ENCODE results near the gene TMEM184C.

DNA sequence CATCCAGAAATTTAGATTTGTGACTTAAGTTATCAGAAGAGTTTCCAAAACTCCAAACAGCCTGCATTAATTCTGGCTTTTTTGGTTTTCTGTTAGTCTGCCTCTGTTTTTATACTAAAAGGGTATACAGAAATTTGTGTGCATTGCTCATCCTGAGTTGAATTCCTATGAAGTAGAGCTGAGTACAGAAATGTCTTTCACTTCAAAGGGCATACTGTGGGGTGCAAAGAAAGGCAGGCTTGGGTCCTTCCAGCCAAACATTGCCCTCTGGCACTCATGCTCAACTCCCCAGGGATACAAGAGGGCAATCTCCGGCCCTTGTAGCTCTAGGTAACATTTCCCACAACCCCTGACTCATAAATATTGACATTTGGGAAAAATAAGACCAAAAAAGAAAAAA is 27.6 kb upstream of the TMEM184C start:
- TF ChIP-seq CTCF (IDR thresholded peaks at IDR 0.05) (no peak), EP300 (IDR thresholded peaks at IDR 0.05) (no peak), POLR2A (IDR thresholded peaks at IDR 0.05) (no peak)
